ENCODE data around the gene KCND3. TPM values are rescaled to one million over a fixed set of nuclear protein-coding genes. Genes with fewer than 3 reads are reported as not detected.
"Not testable (repeated sequence)": the region's sequence is repeated elsewhere in the genome, so short reads cannot be mapped to it uniquely, and the experiment has no call there.

KCND3 gene
- total RNA-seq, 1 donor from 2014 or later: 2.2 TPM

- Mint-ChIP-seq H3K9me3 (no peaks in the 10 kb centered on the region), H3K4me1 (ENCODE audit: unreplicated experiment) (no peaks in the 10 kb centered on the region), H3K27ac (no peak overlapping the region), H3K36me3 (no peaks in the 10 kb centered on the region), H3K4me3 (no peak overlapping the region), H3K27me3 (peaks cover 9% of the 10 kb centered on the region)
- DNase-seq (ENCODE audit: extremely low spot score, unreplicated experiment): no peak
- TF ChIP-seq, protein P1, sequence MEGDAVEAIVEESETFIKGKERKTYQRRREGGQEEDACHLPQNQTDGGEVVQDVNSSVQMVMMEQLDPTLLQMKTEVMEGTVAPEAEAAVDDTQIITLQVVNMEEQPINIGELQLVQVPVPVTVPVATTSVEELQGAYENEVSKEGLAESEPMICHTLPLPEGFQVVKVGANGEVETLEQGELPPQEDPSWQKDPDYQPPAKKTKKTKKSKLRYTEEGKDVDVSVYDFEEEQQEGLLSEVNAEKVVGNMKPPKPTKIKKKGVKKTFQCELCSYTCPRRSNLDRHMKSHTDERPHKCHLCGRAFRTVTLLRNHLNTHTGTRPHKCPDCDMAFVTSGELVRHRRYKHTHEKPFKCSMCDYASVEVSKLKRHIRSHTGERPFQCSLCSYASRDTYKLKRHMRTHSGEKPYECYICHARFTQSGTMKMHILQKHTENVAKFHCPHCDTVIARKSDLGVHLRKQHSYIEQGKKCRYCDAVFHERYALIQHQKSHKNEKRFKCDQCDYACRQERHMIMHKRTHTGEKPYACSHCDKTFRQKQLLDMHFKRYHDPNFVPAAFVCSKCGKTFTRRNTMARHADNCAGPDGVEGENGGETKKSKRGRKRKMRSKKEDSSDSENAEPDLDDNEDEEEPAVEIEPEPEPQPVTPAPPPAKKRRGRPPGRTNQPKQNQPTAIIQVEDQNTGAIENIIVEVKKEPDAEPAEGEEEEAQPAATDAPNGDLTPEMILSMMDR (conservative IDR thresholded peaks at IDR 0.05): no peak
These were observed 188.2 kb downstream of the KCND3 start for GRCh38 chr1:111801071-111801850.

GRCh38 chr1:111799722-111800121, 189.7 kb downstream of the KCND3 start:
- not testable (repeated sequence) for H3K9me3 Mint-ChIP-seq; H3K4me3 Mint-ChIP-seq; DNase-seq (ENCODE audit: extremely low spot score, unreplicated experiment); H3K4me1 Mint-ChIP-seq (ENCODE audit: unreplicated experiment); H3K27me3 Mint-ChIP-seq; H3K27ac Mint-ChIP-seq; H3K36me3 Mint-ChIP-seq

- H3K27me3 Mint-ChIP-seq: peaks cover 2% of the 10 kb centered on the region
- H3K4me3 Mint-ChIP-seq: no peak overlapping the region
- no peak for DNase-seq (ENCODE audit: extremely low spot score, unreplicated experiment)
- H3K9me3 Mint-ChIP-seq: no peaks in the 10 kb centered on the region
- H3K27ac Mint-ChIP-seq: no peak overlapping the region
- TF ChIP-seq, protein P1 (conservative IDR thresholded peaks at IDR 0.05): no peak
- H3K4me1 Mint-ChIP-seq (ENCODE audit: unreplicated experiment): no peaks in the 10 kb centered on the region
- no peaks in the 10 kb centered on the region for H3K36me3 Mint-ChIP-seq
These were observed 190.9 kb downstream of the KCND3 start for GRCh38 chr1:111798580-111798979.

DNA sequence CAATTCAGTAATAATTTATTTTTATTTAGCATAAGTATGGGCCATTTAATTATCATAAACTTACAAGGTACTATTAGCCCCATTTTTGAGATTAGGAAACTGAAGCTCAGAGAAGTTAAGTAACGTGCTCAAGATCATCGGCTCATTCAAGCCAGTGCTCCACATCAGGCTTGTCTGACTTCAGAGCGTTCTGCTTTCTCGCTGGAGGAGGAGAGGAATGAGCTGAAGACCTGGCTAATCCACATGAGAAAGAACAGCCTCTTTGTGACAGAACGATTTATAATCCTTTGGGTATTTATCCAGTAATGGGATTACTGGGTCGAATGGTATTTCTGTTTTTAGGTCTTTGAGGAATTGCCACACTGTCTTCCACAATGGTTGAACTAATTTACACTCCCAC, 194.1 kb downstream of the KCND3 start:
- no peaks in the 10 kb centered on the region for H3K4me1 Mint-ChIP-seq (ENCODE audit: unreplicated experiment)
- H3K27ac Mint-ChIP-seq: no peak overlapping the region
- DNase-seq (ENCODE audit: extremely low spot score, unreplicated experiment): no peak
- peaks cover 19% of the 10 kb centered on the region for H3K27me3 Mint-ChIP-seq
- no peaks in the 10 kb centered on the region for H3K9me3 Mint-ChIP-seq
- no peak overlapping the region for H3K4me3 Mint-ChIP-seq
- H3K36me3 Mint-ChIP-seq: no peaks in the 10 kb centered on the region
- TF ChIP-seq, protein P1 (conservative IDR thresholded peaks at IDR 0.05): no peak

- Mint-ChIP-seq H3K4me3 (no peak overlapping the region), H3K9me3 (no peaks in the 10 kb centered on the region), H3K27me3 (peaks cover 26% of the 10 kb centered on the region), H3K4me1 (ENCODE audit: unreplicated experiment) (no peaks in the 10 kb centered on the region), H3K36me3 (no peaks in the 10 kb centered on the region), H3K27ac (no peak overlapping the region)
- no peak for DNase-seq (ENCODE audit: extremely low spot score, unreplicated experiment)
- TF ChIP-seq, protein P1 (conservative IDR thresholded peaks at IDR 0.05): no peak
These were observed 195.5 kb downstream of the KCND3 start for GRCh38 chr1:111793923-111794322.

DNA sequence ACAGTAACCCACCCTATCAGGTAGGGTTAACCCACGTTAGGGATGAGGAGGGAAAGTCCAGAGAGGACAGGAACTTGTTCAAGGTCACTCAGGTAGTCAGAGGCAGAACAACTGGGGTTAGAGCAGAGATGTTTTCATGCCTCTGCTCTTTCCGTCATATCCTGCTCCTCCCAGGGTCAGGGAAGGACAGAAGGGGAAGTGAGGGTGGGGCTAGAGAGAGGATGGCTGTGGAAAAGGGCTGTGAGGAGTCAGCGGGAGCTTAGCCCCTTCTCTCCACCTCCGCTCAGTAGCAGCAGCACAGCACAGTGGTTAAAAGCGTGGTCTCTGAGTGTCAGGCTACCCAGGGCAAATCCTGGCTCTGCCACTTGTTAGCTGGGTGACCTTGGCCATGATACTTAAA, 197.2 kb downstream of the KCND3 start:
- TF ChIP-seq, protein P1 (conservative IDR thresholded peaks at IDR 0.05): no peak
- no peaks in the 10 kb centered on the region for H3K9me3 Mint-ChIP-seq
- H3K27me3 Mint-ChIP-seq: peaks cover 34% of the 10 kb centered on the region
- H3K27ac Mint-ChIP-seq: no peak overlapping the region
- H3K4me1 Mint-ChIP-seq (ENCODE audit: unreplicated experiment): no peaks in the 10 kb centered on the region
- H3K36me3 Mint-ChIP-seq: no peaks in the 10 kb centered on the region
- no peak overlapping the region for H3K4me3 Mint-ChIP-seq
- no peak for DNase-seq (ENCODE audit: extremely low spot score, unreplicated experiment)

All from type B pancreatic cell (in vitro differentiated cells).